CD1c-positive myeloid dendritic cell (primary cell): ENCODE data around the gene TDRD15.
"Not testable (repeated sequence)": the region's sequence is repeated elsewhere in the genome, so short reads cannot be mapped to it uniquely, and the experiment has no call there.

Source experiments
- DNase-seq: peaks from one replicate; pipeline ENCODE4 v3.0.0-alpha.2; 2016; ENCODE audit errors: extremely low spot score

The TDRD15 gene

GRCh38 chr2:21123473-21124393 is at the start of gene TDRD15:
Gene TDRD15 (plus strand): TSS chr2:21123968. CDS start chr2:21137468, 13,500 bp downstream.
- no peak for DNase-seq

GRCh38 chr2:21078296-21078695 is 45.5 kb upstream of the TDRD15 start:
- DNase-seq = no peak

- no peak for DNase-seq
Observed at GRCh38 chr2:21083482-21083881, 40.3 kb upstream of the TDRD15 start.

GRCh38 chr2:21084401-21084800 is 39.4 kb upstream of the TDRD15 start:
- DNase-seq = no peak

- no peak for DNase-seq
Observed at GRCh38 chr2:21092308-21092869, 31.4 kb upstream of the TDRD15 start.

GRCh38 chr2:21095178-21095577 is 28.6 kb upstream of the TDRD15 start:
- no peak for DNase-seq

- no peak for DNase-seq
Observed at GRCh38 chr2:21095714-21096113, 28.1 kb upstream of the TDRD15 start.

GRCh38 chr2:21096458-21096857 is 27.3 kb upstream of the TDRD15 start:
- no peak for DNase-seq

GRCh38 chr2:21097331-21097730 is 26.4 kb upstream of the TDRD15 start:
- DNase-seq = no peak

- no peak for DNase-seq
Observed at GRCh38 chr2:21098294-21098693, 25.5 kb upstream of the TDRD15 start.

- no peak for DNase-seq
Observed at GRCh38 chr2:21099281-21099907, 24.4 kb upstream of the TDRD15 start.

GRCh38 chr2:21101514-21102155 is 22.1 kb upstream of the TDRD15 start:
- DNase-seq = not testable (repeated sequence)

GRCh38 chr2:21102356-21102755 is 21.4 kb upstream of the TDRD15 start:
- DNase-seq = no peak

- DNase-seq = no peak
Observed at GRCh38 chr2:21103274-21103891, 20.4 kb upstream of the TDRD15 start.

- DNase-seq = no peak
Observed at GRCh38 chr2:21104030-21104660, 19.6 kb upstream of the TDRD15 start.

- no peak for DNase-seq
Observed at GRCh38 chr2:21111012-21111411, 12.8 kb upstream of the TDRD15 start.

GRCh38 chr2:21117688-21118087 is 6.1 kb upstream of the TDRD15 start:
- DNase-seq = no peak

GRCh38 chr2:21118302-21118920 is 5.4 kb upstream of the TDRD15 start:
- DNase-seq = no peak

- no peak for DNase-seq
Observed at GRCh38 chr2:21131861-21132260, 8.1 kb downstream of the TDRD15 start.

GRCh38 chr2:21135585-21135984 is 11.8 kb downstream of the TDRD15 start:
- DNase-seq = no peak

- DNase-seq = no peak
Observed at GRCh38 chr2:21142149-21142548, 18.4 kb downstream of the TDRD15 start.
